Erythroblast (primary cell): Measurements from ENCODE around the gene COL7A1.

Source experiments
- GATA1 ChIP-seq: IDR thresholded peaks from 2 replicates; pipeline ENCODE4 v1.6.1; 2011; ENCODE audit warnings: low read depth, mild to moderate bottlenecking, control low read depth, low read length, moderate library complexity
- POLR2A ChIP-seq: IDR thresholded peaks from 2 replicates; pipeline ENCODE4 v1.6.1; 2011; ENCODE audit warnings: mild to moderate bottlenecking, low read length

DNA sequence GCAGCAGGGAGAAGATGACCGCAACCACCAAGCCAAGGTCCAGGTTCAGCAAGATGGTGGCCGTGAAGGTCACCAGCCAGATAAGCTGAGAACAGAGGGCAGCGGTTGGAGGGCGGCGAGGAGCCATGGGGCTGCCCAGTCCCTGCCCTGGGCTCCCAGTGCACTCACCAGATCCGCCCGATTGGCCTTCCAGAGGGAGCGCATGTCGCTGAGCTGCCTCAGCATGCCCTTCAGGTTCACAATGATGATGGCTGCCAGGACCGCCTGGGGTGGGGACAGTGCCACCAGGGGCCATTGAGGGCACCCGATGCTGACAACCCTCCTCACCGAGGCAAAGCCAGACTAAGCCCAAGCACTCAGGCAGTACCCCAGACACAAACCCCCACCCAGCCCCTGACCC is 34.8 kb upstream of the COL7A1 start:
- TF ChIP-seq POLR2A (no peak), GATA1 (no peak)
